ENCODE measurements around the gene OR5AP2.

DNA sequence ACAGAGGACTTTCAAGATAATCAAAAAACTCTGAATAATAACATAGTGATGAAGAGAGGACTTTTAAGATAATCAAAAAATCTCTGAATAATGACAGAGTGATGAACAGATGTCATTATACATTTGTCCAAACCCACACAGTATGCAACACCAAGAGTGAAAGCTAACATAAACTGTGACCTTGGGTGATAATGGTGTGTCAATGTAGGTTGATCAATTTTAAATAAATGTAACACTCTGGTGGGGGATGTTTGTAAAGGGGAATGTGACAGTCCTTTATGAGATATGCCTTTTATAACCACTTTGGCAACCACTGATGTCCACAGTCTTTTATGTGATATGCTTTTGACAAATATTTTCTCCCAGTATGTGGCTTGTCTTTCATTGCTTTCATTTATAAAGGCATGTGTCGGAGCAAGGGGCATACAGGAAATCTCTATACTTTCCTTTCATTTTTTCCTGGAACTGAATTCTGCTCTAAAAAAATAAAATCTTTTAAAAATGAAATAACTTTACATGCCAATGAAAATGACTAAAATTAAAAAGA, 46.4 kb upstream of the OR5AP2 start:
- TF ChIP-seq, protein P1, sequence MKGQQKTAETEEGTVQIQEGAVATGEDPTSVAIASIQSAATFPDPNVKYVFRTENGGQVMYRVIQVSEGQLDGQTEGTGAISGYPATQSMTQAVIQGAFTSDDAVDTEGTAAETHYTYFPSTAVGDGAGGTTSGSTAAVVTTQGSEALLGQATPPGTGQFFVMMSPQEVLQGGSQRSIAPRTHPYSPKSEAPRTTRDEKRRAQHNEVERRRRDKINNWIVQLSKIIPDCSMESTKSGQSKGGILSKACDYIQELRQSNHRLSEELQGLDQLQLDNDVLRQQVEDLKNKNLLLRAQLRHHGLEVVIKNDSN (IDR thresholded peaks at IDR 0.05; ENCODE audit: borderline replicate concordance, low read depth): no peak
- TF ChIP-seq POLR2AphosphoS5 (IDR thresholded peaks at IDR 0.05; ENCODE audit: low read depth, low read length) (no peak), YY1 (IDR thresholded peaks at IDR 0.05; ENCODE audit: low read depth) (no peak), TEAD4 (IDR thresholded peaks at IDR 0.05; ENCODE audit: borderline replicate concordance, insufficient read depth) (no peak), EP300 (IDR thresholded peaks at IDR 0.05; ENCODE audit: borderline replicate concordance in 1 of 2, low read depth in 1 of 2, low read length in 1 of 2) (no peak), FOXJ3 (CRISPR knock-in tag; IDR thresholded peaks at IDR 0.05) (no peak), NFIC (IDR thresholded peaks at IDR 0.05; ENCODE audit: borderline replicate concordance) (no peak), NRF1 (IDR thresholded peaks at IDR 0.05; ENCODE audit: low read depth, low read length) (no peak), RAD21 (IDR thresholded peaks at IDR 0.05; ENCODE audit: low read length) (no peak), SMC3 (IDR thresholded peaks at IDR 0.05; ENCODE audit: low read depth, low read length) (no peak)
- TF ChIP-seq, protein P2, sequence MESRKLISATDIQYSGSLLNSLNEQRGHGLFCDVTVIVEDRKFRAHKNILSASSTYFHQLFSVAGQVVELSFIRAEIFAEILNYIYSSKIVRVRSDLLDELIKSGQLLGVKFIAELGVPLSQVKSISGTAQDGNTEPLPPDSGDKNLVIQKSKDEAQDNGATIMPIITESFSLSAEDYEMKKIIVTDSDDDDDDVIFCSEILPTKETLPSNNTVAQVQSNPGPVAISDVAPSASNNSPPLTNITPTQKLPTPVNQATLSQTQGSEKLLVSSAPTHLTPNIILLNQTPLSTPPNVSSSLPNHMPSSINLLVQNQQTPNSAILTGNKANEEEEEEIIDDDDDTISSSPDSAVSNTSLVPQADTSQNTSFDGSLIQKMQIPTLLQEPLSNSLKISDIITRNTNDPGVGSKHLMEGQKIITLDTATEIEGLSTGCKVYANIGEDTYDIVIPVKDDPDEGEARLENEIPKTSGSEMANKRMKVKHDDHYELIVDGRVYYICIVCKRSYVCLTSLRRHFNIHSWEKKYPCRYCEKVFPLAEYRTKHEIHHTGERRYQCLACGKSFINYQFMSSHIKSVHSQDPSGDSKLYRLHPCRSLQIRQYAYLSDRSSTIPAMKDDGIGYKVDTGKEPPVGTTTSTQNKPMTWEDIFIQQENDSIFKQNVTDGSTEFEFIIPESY (IDR thresholded peaks at IDR 0.05; ENCODE audit: borderline replicate concordance, low read depth): no peak
- TF ChIP-seq, protein P3, sequence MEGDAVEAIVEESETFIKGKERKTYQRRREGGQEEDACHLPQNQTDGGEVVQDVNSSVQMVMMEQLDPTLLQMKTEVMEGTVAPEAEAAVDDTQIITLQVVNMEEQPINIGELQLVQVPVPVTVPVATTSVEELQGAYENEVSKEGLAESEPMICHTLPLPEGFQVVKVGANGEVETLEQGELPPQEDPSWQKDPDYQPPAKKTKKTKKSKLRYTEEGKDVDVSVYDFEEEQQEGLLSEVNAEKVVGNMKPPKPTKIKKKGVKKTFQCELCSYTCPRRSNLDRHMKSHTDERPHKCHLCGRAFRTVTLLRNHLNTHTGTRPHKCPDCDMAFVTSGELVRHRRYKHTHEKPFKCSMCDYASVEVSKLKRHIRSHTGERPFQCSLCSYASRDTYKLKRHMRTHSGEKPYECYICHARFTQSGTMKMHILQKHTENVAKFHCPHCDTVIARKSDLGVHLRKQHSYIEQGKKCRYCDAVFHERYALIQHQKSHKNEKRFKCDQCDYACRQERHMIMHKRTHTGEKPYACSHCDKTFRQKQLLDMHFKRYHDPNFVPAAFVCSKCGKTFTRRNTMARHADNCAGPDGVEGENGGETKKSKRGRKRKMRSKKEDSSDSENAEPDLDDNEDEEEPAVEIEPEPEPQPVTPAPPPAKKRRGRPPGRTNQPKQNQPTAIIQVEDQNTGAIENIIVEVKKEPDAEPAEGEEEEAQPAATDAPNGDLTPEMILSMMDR (IDR thresholded peaks at IDR 0.05): no peak
- TF ChIP-seq, protein P4, sequence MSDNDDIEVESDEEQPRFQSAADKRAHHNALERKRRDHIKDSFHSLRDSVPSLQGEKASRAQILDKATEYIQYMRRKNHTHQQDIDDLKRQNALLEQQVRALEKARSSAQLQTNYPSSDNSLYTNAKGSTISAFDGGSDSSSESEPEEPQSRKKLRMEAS (IDR thresholded peaks at IDR 0.05; ENCODE audit: low read depth): no peak
- TF ChIP-seq, protein P5, sequence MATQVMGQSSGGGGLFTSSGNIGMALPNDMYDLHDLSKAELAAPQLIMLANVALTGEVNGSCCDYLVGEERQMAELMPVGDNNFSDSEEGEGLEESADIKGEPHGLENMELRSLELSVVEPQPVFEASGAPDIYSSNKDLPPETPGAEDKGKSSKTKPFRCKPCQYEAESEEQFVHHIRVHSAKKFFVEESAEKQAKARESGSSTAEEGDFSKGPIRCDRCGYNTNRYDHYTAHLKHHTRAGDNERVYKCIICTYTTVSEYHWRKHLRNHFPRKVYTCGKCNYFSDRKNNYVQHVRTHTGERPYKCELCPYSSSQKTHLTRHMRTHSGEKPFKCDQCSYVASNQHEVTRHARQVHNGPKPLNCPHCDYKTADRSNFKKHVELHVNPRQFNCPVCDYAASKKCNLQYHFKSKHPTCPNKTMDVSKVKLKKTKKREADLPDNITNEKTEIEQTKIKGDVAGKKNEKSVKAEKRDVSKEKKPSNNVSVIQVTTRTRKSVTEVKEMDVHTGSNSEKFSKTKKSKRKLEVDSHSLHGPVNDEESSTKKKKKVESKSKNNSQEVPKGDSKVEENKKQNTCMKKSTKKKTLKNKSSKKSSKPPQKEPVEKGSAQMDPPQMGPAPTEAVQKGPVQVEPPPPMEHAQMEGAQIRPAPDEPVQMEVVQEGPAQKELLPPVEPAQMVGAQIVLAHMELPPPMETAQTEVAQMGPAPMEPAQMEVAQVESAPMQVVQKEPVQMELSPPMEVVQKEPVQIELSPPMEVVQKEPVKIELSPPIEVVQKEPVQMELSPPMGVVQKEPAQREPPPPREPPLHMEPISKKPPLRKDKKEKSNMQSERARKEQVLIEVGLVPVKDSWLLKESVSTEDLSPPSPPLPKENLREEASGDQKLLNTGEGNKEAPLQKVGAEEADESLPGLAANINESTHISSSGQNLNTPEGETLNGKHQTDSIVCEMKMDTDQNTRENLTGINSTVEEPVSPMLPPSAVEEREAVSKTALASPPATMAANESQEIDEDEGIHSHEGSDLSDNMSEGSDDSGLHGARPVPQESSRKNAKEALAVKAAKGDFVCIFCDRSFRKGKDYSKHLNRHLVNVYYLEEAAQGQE (IDR thresholded peaks at IDR 0.05; ENCODE audit: low read depth, low read length): no peak

Measured in SK-N-SH (cell line).